IPS DF 6.9 (cell line): Measurements from ENCODE around the gene PTPMT1.
A peak's percentile ranks its signal among the peaks of the same experiment; 100 is the strongest.
"Not testable (repeated sequence)": the region's sequence is repeated elsewhere in the genome, so short reads cannot be mapped to it uniquely, and the experiment has no call there.

Experiments used
- DNase-seq: peaks from one replicate; pipeline ENCODE4 v3.0.0-alpha.2; 2013; ENCODE audit warnings: low read depth, low spot score
- H3K27ac ChIP-seq: one replicate; pipeline ENCODE4 v1.5.1; 2013; ENCODE audit warnings: low read length, control low read depth
- H3K27me3 ChIP-seq: 2 replicates; pipeline ENCODE4 v1.6.1; 2013; ENCODE audit warnings: mild to moderate bottlenecking, low read length; ENCODE audit not compliant: control insufficient read depth, insufficient read depth
- H3K36me3 ChIP-seq: 2 replicates; pipeline ENCODE4 v1.6.1; 2013; ENCODE audit warnings: low read length; ENCODE audit not compliant: control insufficient read depth, insufficient read depth
- H3K4me1 ChIP-seq: 2 replicates; pipeline ENCODE4 v1.6.1; 2013; ENCODE audit warnings: low read length; ENCODE audit not compliant: control insufficient read depth, insufficient read depth
- H3K4me3 ChIP-seq: 2 replicates; pipeline ENCODE4 v1.5.1; 2013; ENCODE audit warnings: mild to moderate bottlenecking, low read length
- H3K9me3 ChIP-seq: 2 replicates; pipeline ENCODE4 v1.6.1; 2013; ENCODE audit warnings: low read length, inconsistent platforms; ENCODE audit not compliant: control insufficient read depth, insufficient read depth
- WGBS: extraction: QIAGEN DNeasy Blood & Tissue Kit; methylation state at CpG from one replicate; pipeline ENCODE4 v1.1.7; 2013; ENCODE audit warnings: mixed read lengths, missing lambda C conversion rate; ENCODE audit not compliant: insufficient read length, insufficient coverage; 5-methylcytosine and 5-hydroxymethylcytosine counted together

PTPMT1 gene

GRCh38 chr11:47564366-47564765 is 1.0 kb upstream of the PTPMT1 start:
- no CpG with 5 or more reads among the region's 10 CpGs for WGBS

GRCh38 chr11:47564933-47565339 is 463 bp upstream of the PTPMT1 start:
- Histone ChIP-seq H3K9me3 (no peaks in the 10 kb centered on the region), H3K27me3 (no peaks in the 10 kb centered on the region), H3K36me3 (0 out of 2 replicates have a peak, but pooled peaks cover 4% of the 10 kb centered on the region), H3K4me1 (no peaks in the 10 kb centered on the region), H3K4me3 (peak overlapping the region; percentile 87; the same call in 1 of the 2 replicates), H3K27ac (no peak overlapping the region)
- WGBS, result no CpG with 5 or more reads among the region's 11 CpGs
- DNase-seq, result no peak

More at GRCh38 chr11:47564366-47564765, 1.0 kb upstream of the PTPMT1 start:
- H3K4me3 ChIP-seq, DNase-seq, H3K27ac ChIP-seq, H3K9me3 ChIP-seq, H3K4me1 ChIP-seq, H3K36me3 ChIP-seq, H3K27me3 ChIP-seq: not testable (repeated sequence)

- Histone ChIP-seq H3K27ac (no peak overlapping the region), H3K9me3 (no peaks in the 10 kb centered on the region), H3K27me3 (no peaks in the 10 kb centered on the region), H3K36me3 (0 out of 2 replicates have a peak, but pooled peaks cover 4% of the 10 kb centered on the region), H3K4me3 (peak overlapping the region; percentile 87), H3K4me1 (no peaks in the 10 kb centered on the region)
- no peak for DNase-seq
- whole genome bisulfite sequencing, result no CpG with 5 or more reads among the region's 17 CpGs
These were observed 825 bp downstream of the PTPMT1 start for GRCh38 chr11:47566149-47566698.

GRCh38 chr11:47569646-47570045 is 4.2 kb downstream of the PTPMT1 start:
- WGBS, result no CpG with 5 or more reads among the region's 7 CpGs
- H3K36me3 ChIP-seq, result peaks cover 14% of the 10 kb centered on the region
- no peak overlapping the region for H3K4me3 ChIP-seq

GRCh38 chr11:47570651-47571356 is 5.4 kb downstream of the PTPMT1 start:
- no peaks in the 10 kb centered on the region for H3K4me1 ChIP-seq
- H3K4me3 ChIP-seq, result no peak overlapping the region
- H3K36me3 ChIP-seq, result peaks cover 14% of the 10 kb centered on the region
- no peaks in the 10 kb centered on the region for H3K27me3 ChIP-seq
- no CpG with 5 or more reads among the region's 3 CpGs for WGBS
- no peaks in the 10 kb centered on the region for H3K9me3 ChIP-seq
- H3K27ac ChIP-seq, result no peak overlapping the region
- DNase-seq, result no peak

More at GRCh38 chr11:47569646-47570045, 4.2 kb downstream of the PTPMT1 start:
- Histone ChIP-seq H3K27ac (no peak overlapping the region), H3K27me3 (no peaks in the 10 kb centered on the region), H3K4me1 (no peaks in the 10 kb centered on the region), H3K9me3 (no peaks in the 10 kb centered on the region)
- no peak for DNase-seq

- Histone ChIP-seq H3K27me3 (no peaks in the 10 kb centered on the region), H3K9me3 (no peaks in the 10 kb centered on the region), H3K4me1 (no peaks in the 10 kb centered on the region), H3K27ac (no peak overlapping the region), H3K36me3 (peaks cover 14% of the 10 kb centered on the region), H3K4me3 (no peak overlapping the region)
- no peak for DNase-seq
- no CpG with 5 or more reads among the region's 4 CpGs for WGBS
These were observed 5.9 kb downstream of the PTPMT1 start for GRCh38 chr11:47571357-47571729.

- Histone ChIP-seq H3K27me3 (no peaks in the 10 kb centered on the region), H3K36me3 (peaks cover 14% of the 10 kb centered on the region), H3K4me3 (no peak overlapping the region), H3K4me1 (no peaks in the 10 kb centered on the region), H3K9me3 (no peaks in the 10 kb centered on the region), H3K27ac (no peak overlapping the region)
- DNase-seq, result no peak
- WGBS, result no CpG with 5 or more reads among the region's 1 CpG
These were observed 6.5 kb downstream of the PTPMT1 start for GRCh38 chr11:47571895-47572294.

- Histone ChIP-seq H3K4me3 (no peak overlapping the region), H3K9me3 (no peaks in the 10 kb centered on the region), H3K4me1 (no peaks in the 10 kb centered on the region), H3K36me3 (peaks cover 14% of the 10 kb centered on the region), H3K27me3 (no peaks in the 10 kb centered on the region), H3K27ac (no peak overlapping the region)
- no CpG with 5 or more reads among the region's 8 CpGs for whole genome bisulfite sequencing
- no peak for DNase-seq
These were observed 7.4 kb downstream of the PTPMT1 start for GRCh38 chr11:47572715-47573255.

- Histone ChIP-seq H3K27me3 (no peaks in the 10 kb centered on the region), H3K27ac (no peak overlapping the region), H3K36me3 (peaks cover 14% of the 10 kb centered on the region), H3K9me3 (no peaks in the 10 kb centered on the region), H3K4me1 (no peaks in the 10 kb centered on the region), H3K4me3 (no peak overlapping the region)
- no CpG with 5 or more reads among the region's 11 CpGs for WGBS
- DNase-seq, result no peak
These were observed 7.9 kb downstream of the PTPMT1 start for GRCh38 chr11:47573321-47573720.

- DNase-seq, result no peak
- no peak overlapping the region for H3K4me3 ChIP-seq
- H3K27ac ChIP-seq, result no peak overlapping the region
- peaks cover 18% of the 10 kb centered on the region for H3K36me3 ChIP-seq
- 0 out of 2 replicates have a peak, but pooled peaks cover 3% of the 10 kb centered on the region for H3K4me1 ChIP-seq
- H3K27me3 ChIP-seq, result no peaks in the 10 kb centered on the region
- no peaks in the 10 kb centered on the region for H3K9me3 ChIP-seq
- WGBS, result no CpG with 5 or more reads among the region's 13 CpGs
These were observed 12.2 kb downstream of the PTPMT1 start for GRCh38 chr11:47577460-47578041.
